SK-N-MC (cell line): ENCODE data around the gene SLC39A7.

Experiments
- FOXP2 ChIP-seq: optimal IDR thresholded peaks from 2 replicates; pipeline ENCODE3; 2011; ENCODE audit warnings: mild to moderate bottlenecking, moderate library complexity; ENCODE audit not compliant: insufficient read depth; ENCODE audit errors: extremely low read length, control extremely low read depth
- POLR2AphosphoS5 ChIP-seq: IDR thresholded peaks from 2 replicates; pipeline ENCODE4 v1.6.1; 2012; ENCODE audit warnings: mild to moderate bottlenecking, low read depth, low read length, borderline replicate concordance

DNA sequence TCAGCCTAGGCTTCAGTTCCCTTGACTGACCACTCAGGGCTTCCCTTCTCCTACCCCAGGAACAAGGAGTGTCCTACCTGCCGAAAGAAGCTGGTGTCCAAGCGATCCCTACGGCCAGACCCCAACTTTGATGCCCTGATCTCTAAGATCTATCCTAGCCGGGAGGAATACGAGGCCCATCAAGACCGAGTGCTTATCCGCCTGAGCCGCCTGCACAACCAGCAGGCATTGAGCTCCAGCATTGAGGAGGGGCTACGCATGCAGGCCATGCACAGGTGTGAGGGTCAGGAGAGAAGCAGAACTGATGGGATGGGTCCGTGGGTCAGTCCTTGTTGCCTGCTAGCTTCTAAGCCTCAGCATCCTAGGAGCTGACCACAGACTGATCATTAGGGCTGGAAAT is 9.2 kb downstream of the SLC39A7 start:
- no peak for TF ChIP-seq FOXP2
- TF ChIP-seq POLR2AphosphoS5 = no peak
